KMS-11 (cell line): ENCODE results near the gene MT1HL1.
"Not testable (repeated sequence)": the region's sequence is repeated elsewhere in the genome, so short reads cannot be mapped to it uniquely, and the experiment has no call there.

ENCODE experiments used
- H2AFZ ChIP-seq: fragments of 200-600 bp; sonication (generic); 2 replicates; pipeline ENCODE4 v1.6.1; 2016; ENCODE audit warnings: antibody characterized with exemption, mixed run types, low read depth
- H3K27ac ChIP-seq: fragments of 200-600 bp; sonication (generic); 2 replicates; pipeline ENCODE4 v1.6.1; 2016; ENCODE audit warnings: mild to moderate bottlenecking, mixed run types
- H3K27me3 ChIP-seq: fragments of 200-600 bp; sonication (generic); 2 replicates; pipeline ENCODE4 v1.6.1; 2017; ENCODE audit warnings: mild to moderate bottlenecking, low read depth, mixed run types, moderate library complexity; ENCODE audit not compliant: insufficient read depth
- H3K36me3 ChIP-seq: fragments of 200-600 bp; sonication (generic); 2 replicates; pipeline ENCODE4 v1.6.1; 2017; ENCODE audit warnings: mild to moderate bottlenecking, mixed run types; ENCODE audit not compliant: insufficient read depth
- H3K4me1 ChIP-seq: fragments of 200-600 bp; sonication (generic); 2 replicates; pipeline ENCODE4 v1.6.1; 2016; ENCODE audit warnings: mild to moderate bottlenecking, low read depth, mixed run types; ENCODE audit not compliant: poor library complexity, severe bottlenecking
- H3K4me2 ChIP-seq: fragments of 200-600 bp; sonication (generic); 2 replicates; pipeline ENCODE4 v1.7.0; 2016; ENCODE audit warnings: mild to moderate bottlenecking, mixed run types
- H3K4me3 ChIP-seq: fragments of 200-600 bp; sonication (generic); IDR thresholded peaks from 2 replicates; pipeline ENCODE4 v1.6.1; 2017; ENCODE audit warnings: low read depth, low read length, mixed read lengths; ENCODE audit not compliant: insufficient read depth
- H3K79me2 ChIP-seq: fragments of 200-600 bp; sonication (generic); 2 replicates; pipeline ENCODE4 v1.6.1; 2016; ENCODE audit warnings: low read depth, mixed run types; ENCODE audit not compliant: insufficient read depth
- H3K9ac ChIP-seq: fragments of 200-600 bp; sonication (generic); 2 replicates; pipeline ENCODE4 v1.6.1; 2016; ENCODE audit warnings: mild to moderate bottlenecking, mixed run types
- H4K20me1 ChIP-seq: fragments of 200-600 bp; sonication (generic); 2 replicates; pipeline ENCODE4 v1.6.1; 2016; ENCODE audit warnings: mild to moderate bottlenecking, mixed run types; ENCODE audit not compliant: insufficient read depth
- CTCF ChIP-seq: fragments of 200-600 bp; sonication (generic); conservative IDR thresholded peaks from 2 replicates; pipeline ENCODE4 v1.6.1; 2017; ENCODE audit warnings: low read depth, mild to moderate bottlenecking, antibody characterized with exemption, low read length, moderate library complexity, mixed read lengths

The MT1HL1 gene

GRCh38 chr1:236979149-236979900 is 24.9 kb downstream of the MT1HL1 start:
- H3K27me3 ChIP-seq = no peaks in the 10 kb centered on the region
- no peak overlapping the region for H3K27ac ChIP-seq
- no peaks in the 10 kb centered on the region for H3K4me1 ChIP-seq
- no peak for TF ChIP-seq CTCF
- no peak overlapping the region for H3K9ac ChIP-seq
- no peaks in the 10 kb centered on the region for H3K79me2 ChIP-seq
- no peaks in the 10 kb centered on the region for H3K36me3 ChIP-seq
- H4K20me1 ChIP-seq = no peaks in the 10 kb centered on the region
- H3K4me3 ChIP-seq = no peak overlapping the region
- H3K4me2 ChIP-seq = no peak overlapping the region
- no peak overlapping the region for H2AFZ ChIP-seq

DNA sequence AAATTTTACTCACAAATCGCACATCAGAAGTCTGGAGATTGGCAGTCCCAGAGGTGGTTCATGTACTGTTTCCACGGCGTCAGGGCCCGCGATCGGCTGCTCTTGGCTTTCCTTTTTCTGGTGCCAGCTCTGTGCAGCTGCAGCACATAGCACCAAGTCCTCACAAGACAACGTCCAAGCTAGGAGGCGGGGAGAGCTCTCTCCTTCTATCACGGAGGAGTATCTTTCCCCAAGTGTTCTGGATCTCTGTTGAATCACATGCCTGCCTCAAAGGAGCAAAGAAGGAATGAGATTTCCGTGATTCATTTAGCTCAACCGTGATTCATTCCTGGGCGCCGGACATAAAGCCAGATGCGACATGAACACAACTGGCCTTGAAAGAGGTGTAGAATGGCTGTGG is 25.5 kb downstream of the MT1HL1 start:
- H3K36me3 ChIP-seq = no peaks in the 10 kb centered on the region

DNA sequence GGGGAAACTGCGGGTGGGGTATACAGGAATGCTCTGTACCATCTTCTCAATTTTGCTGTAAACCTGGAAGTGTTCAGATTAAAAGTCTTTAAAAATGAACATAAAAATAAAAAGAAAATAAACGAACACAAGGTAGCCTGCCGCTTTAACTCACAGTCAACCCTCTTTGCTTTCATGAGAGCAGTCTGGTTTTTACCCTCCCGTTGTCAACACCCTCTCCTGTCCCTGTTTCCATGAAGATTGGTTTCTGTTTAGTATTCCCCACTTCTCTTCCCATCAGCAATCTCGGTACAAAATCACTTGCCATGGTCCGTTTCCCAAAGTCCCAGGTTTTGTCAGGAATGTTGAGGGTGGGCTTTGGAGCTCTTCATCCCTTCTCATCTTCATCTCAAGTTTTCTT is 28.8 kb downstream of the MT1HL1 start:
- no peaks in the 10 kb centered on the region for H3K27me3 ChIP-seq
- no peaks in the 10 kb centered on the region for H3K4me1 ChIP-seq
- H3K4me3 ChIP-seq = no peak overlapping the region
- H3K4me2 ChIP-seq = no peak overlapping the region
- no peak for TF ChIP-seq CTCF
- H3K9ac ChIP-seq = no peak overlapping the region
- H3K36me3 ChIP-seq = no peaks in the 10 kb centered on the region
- no peak overlapping the region for H2AFZ ChIP-seq
- H3K27ac ChIP-seq = no peak overlapping the region
- no peaks in the 10 kb centered on the region for H3K79me2 ChIP-seq
- H4K20me1 ChIP-seq = no peaks in the 10 kb centered on the region

More for the DNA sequence above, 25.5 kb downstream of the MT1HL1 start:
- Histone ChIP-seq H3K27me3 (no peaks in the 10 kb centered on the region), H3K27ac (no peak overlapping the region), H3K4me2 (no peak overlapping the region), H3K4me1 (no peaks in the 10 kb centered on the region), H3K9ac (no peak overlapping the region), H4K20me1 (no peaks in the 10 kb centered on the region), H3K79me2 (no peaks in the 10 kb centered on the region), H3K4me3 (no peak overlapping the region), H2AFZ (no peak overlapping the region)
- no peak for TF ChIP-seq CTCF

DNA sequence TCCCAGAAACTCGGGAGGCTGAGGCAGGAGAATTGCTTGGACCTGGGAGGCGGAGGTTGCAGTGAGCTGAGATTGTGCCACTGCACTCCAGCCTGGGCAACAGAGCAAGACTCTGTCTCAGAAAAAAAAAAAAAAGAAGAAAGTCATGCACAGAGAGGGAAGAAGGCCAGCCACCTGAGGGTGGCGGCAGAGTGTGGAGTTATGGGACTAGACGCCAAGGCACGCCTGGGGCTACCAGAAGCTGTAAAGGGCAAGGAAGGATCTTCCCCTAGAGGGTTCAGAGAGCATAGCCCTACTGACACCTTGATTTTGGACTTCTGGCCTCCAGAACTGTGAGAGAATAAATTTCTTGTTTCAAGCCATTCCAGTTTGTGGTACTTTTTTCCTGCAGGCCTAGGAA is 30.2 kb downstream of the MT1HL1 start:
- not testable (repeated sequence) for H3K9ac ChIP-seq, H3K4me1 ChIP-seq, H3K4me2 ChIP-seq, H3K4me3 ChIP-seq, H3K79me2 ChIP-seq, H3K36me3 ChIP-seq, H2AFZ ChIP-seq, H4K20me1 ChIP-seq, H3K27me3 ChIP-seq, H3K27ac ChIP-seq

DNA sequence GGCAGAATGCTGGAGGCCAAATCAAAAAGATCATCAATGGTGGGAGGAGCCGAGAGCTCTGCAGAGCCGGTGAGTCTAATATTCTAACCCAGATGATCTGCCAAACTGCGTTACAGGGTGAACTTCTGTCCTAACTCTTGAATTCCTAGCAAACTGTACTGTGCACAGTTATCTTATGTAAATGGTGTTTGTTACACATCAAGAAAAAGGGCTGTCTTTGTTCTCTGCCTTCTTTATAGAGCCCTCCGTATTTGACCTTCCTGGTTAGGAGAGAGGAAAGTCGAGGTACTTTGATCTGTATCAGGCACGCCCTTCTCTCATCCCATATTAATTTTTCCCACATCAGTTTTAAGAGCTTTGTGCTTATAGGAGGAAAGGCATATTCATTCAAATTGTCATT is 37.6 kb downstream of the MT1HL1 start:
- no peak overlapping the region for H3K4me2 ChIP-seq
- H3K4me1 ChIP-seq = no peaks in the 10 kb centered on the region

More for the DNA sequence above, 37.6 kb downstream of the MT1HL1 start:
- TF ChIP-seq CTCF = no peak
- Histone ChIP-seq H3K79me2 (no peaks in the 10 kb centered on the region), H3K27ac (no peak overlapping the region), H3K36me3 (no peaks in the 10 kb centered on the region), H3K4me3 (no peak overlapping the region), H3K27me3 (no peaks in the 10 kb centered on the region), H4K20me1 (no peaks in the 10 kb centered on the region), H3K9ac (no peak overlapping the region), H2AFZ (no peak overlapping the region)
